GM13977 (cell line): ENCODE data around the gene CACNG4.

ENCODE experiments used
- DNase-seq: peaks from one replicate; pipeline ENCODE4 v3.0.0; 2012; ENCODE audit warnings: low spot score
- in situ Hi-C: fragments of 300-500 bp; cut with MboI; formaldehyde crosslinking; loops from one replicate; pipeline ENCODE4 v1.12.0; 2022; ENCODE audit warnings: low sequenced_read_pairs, low pct_unique_long_range_greater_than_20kb, mixed read lengths, inconsistent platforms; ENCODE audit not compliant: unreplicated experiment
- TF ChIP-seq, protein P1 (sequence below): IDR thresholded peaks from 2 replicates; pipeline ENCODE4 v1.5.1; 2012; ENCODE audit warnings: mild to moderate bottlenecking, control low read depth; ENCODE audit not compliant: insufficient read depth; ENCODE audit errors: extremely low read depth, missing control alignments

Gene CACNG4

DNA sequence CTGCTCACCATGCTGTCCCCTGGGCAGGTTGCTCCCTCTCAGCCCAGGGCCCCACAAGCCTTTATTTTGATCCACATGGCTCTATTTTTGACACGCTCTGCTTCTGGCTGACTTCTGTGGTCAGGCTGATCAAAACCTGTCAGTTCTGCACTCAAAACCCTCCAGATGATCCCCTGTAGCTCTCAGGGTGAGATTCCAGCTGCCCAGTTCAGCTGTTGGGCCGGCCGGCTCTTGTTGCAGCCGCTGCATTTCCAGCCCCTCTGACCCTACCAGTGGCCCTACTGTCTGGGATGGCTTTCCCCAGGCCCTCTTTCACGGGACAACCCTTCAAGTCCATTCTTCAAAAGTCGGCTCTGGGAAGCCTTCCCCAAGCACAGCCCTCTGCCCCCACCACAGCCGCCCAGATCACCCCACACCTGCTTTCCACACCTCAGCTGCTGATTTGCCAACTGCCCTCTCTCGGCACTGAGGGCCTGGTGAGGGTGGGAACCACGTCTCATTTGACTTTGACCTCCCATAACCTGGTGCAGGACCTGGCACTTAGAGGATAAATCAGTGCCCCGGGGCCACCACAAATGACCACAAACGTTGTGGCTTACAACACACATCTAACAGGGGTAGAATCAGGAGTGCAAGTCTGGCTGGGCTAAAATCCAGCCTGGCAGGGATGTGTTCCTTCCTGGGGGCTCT is 16.3 kb upstream of the CACNG4 start:
- TF ChIP-seq, protein P1, sequence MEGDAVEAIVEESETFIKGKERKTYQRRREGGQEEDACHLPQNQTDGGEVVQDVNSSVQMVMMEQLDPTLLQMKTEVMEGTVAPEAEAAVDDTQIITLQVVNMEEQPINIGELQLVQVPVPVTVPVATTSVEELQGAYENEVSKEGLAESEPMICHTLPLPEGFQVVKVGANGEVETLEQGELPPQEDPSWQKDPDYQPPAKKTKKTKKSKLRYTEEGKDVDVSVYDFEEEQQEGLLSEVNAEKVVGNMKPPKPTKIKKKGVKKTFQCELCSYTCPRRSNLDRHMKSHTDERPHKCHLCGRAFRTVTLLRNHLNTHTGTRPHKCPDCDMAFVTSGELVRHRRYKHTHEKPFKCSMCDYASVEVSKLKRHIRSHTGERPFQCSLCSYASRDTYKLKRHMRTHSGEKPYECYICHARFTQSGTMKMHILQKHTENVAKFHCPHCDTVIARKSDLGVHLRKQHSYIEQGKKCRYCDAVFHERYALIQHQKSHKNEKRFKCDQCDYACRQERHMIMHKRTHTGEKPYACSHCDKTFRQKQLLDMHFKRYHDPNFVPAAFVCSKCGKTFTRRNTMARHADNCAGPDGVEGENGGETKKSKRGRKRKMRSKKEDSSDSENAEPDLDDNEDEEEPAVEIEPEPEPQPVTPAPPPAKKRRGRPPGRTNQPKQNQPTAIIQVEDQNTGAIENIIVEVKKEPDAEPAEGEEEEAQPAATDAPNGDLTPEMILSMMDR: no peak
- in situ Hi-C loops: no loop called here
- DNase-seq: no peak

DNA sequence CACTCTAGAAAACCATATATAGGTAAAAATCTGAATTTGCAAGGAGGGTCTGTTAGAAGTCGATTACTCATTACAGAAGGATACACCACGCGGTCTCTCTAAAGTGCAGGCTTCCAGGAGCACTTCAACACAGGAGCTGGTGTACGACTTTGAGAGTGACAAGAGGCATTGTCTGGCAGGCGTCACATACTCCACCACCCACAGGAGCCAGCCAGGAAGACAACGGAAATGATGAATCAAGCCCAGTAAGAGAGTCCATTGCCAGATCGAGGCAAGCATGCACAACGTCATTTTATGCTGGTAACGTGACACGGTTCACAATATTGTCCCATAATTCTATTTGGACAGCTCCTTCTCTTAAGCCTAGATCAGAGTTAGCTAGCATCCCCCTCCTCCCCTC is 15.0 kb upstream of the CACNG4 start:
- in situ Hi-C loops: no loop called here
- TF ChIP-seq, protein P1: no peak
- no peak for DNase-seq

DNA sequence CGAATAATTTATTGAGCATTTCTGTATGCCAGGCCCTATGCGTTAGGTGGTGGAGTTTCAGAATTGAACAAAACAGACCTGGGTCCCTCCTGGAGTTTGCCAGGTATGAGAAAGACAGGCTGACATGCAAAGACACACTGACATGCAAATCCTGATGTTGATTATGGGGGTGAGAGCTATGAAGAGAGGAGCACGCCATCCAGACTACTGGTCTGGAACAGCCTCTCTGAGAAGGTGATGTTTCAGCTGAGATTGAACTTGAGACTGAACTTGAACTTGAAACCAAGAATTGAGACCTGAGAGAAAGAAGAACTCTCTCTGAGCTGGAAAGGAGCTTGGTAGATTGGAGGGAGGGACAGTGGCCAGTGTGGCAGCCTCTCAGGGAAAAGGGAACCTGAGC is 14.2 kb upstream of the CACNG4 start:
- DNase-seq: no peak
- TF ChIP-seq, protein P1: no peak
- in situ Hi-C loops: no loop called here

DNA sequence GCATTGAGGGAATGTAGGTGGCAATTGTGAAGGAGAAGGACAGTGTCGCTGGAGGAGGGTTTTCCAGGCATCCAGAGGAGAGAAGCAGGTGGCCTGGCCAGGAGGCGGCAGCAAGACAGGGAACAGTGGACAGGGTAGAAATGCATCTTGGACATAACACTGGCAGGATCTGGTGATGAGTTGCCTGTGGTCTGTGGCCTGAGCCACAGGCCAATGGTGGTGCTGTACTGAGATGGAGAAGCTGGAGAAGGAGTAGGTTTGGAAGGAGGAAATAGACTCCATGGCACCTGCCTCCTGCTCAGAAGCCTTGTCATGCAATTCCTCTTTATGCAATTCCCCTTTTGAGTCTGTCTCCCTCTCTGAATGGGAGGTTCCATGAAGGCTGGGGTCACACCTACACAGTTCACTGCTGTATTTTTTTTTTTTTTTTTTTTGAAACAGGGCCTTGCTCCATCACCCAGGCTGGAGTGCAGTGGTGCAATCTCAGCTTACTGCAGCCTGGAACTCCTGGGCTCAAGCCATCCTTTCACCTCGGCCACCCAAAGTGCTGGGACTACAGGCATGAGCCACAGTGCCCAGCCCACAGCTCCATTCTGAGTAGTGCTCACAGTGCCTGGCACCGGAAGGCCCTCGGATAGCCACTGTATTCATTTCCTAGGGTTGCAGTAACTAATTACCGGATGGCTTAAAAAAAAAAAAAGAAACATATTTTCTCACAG is 13.5 kb upstream of the CACNG4 start:
- TF ChIP-seq, protein P1: no peak
- DNase-seq: no peak
- in situ Hi-C loops: no loop called here

DNA sequence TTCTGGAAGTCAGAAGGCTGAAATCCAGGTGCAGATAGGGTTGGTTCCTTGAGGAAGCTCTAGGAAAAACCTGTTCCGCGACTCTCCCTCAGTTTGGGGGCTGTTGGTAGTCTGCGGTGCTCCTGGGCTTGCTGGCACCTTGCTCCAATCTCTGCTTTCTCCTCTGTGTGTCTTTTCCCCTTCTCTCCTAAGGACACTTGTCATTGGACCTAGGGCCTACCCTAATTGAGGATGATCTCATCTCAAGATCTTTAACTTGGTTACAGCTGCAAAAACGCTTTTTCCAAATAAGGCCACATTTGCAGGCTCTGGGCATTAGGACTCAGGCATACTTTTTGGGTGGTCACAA is 12.9 kb upstream of the CACNG4 start:
- in situ Hi-C loops: no loop called here
- DNase-seq: no peak
- TF ChIP-seq, protein P1: no peak

DNA sequence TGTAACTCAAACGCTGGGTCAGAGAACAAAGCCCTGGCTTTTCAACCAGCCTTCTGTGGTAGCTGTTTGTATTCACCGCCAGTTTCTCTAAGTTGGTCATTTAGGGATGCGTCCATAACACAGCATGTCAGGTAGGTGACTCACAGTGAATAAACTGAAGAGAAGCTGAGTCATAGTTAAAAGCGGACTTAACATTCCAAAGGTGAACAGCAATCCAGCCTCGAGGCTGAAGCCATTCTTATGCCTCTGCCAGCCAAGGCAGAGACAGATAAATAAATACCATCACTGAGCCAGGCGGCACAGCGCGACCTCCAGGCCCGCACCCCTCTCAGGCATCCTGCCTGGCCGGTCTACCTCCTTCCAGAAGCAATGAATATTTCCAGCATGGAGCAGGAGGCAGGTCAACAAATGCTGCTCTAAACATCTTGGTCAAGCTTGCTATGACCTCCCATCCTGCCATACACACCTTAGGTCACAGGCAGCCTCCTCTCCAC is 12.4 kb upstream of the CACNG4 start:
- TF ChIP-seq, protein P1: no peak
- in situ Hi-C loops: no loop called here

More for the DNA sequence above, 12.4 kb upstream of the CACNG4 start:
- DNase-seq: no peak
